ENCODE results near the gene RXRA. TPM values are rescaled to one million over a fixed set of nuclear protein-coding genes. Genes with fewer than 3 reads are reported as not detected.

The RXRA gene

GRCh38 chr9:134486596-134486995 is 160.3 kb downstream of the RXRA start:
- no peak overlapping the region for H3K4me3 ChIP-seq (replicated peaks; ENCODE audit: insufficient read depth, low read length)
- H3K27ac ChIP-seq (replicated peaks): no peak overlapping the region
- no peak for DNase-seq (ENCODE audit: low read depth in 1 of 2, low spot score in 1 of 2)
- H3K27me3 ChIP-seq (ENCODE audit: insufficient read depth, poor library complexity, severe bottlenecking): peaks cover 7% of the 10 kb centered on the region
- no peak for TF ChIP-seq REST (IDR thresholded peaks at IDR 0.05; ENCODE audit: insufficient replicate concordance, low read depth)
- TF ChIP-seq POLR2AphosphoS5 (IDR thresholded peaks at IDR 0.05; ENCODE audit: low read depth): no peak
- TF ChIP-seq CTCF (IDR thresholded peaks at IDR 0.05; ENCODE audit: insufficient read depth, low read length): no peak

Small RNAs within 50 kb of the gene (microRNA-seq; reads per million reads assigned to microRNA genes)
- not detected for gene MIR4669
